SKM-1 (cell line): ENCODE data around the gene LRRIQ3.
"Not testable (repeated sequence)": the region's sequence is repeated elsewhere in the genome, so short reads cannot be mapped to it uniquely, and the experiment has no call there.

Experiments
- DNase-seq: peaks from one replicate; lab custom pipeline; 2025; ENCODE audit not compliant: unreplicated experiment; lab: John Stamatoyannopoulos, UW

The LRRIQ3 gene, protein sequence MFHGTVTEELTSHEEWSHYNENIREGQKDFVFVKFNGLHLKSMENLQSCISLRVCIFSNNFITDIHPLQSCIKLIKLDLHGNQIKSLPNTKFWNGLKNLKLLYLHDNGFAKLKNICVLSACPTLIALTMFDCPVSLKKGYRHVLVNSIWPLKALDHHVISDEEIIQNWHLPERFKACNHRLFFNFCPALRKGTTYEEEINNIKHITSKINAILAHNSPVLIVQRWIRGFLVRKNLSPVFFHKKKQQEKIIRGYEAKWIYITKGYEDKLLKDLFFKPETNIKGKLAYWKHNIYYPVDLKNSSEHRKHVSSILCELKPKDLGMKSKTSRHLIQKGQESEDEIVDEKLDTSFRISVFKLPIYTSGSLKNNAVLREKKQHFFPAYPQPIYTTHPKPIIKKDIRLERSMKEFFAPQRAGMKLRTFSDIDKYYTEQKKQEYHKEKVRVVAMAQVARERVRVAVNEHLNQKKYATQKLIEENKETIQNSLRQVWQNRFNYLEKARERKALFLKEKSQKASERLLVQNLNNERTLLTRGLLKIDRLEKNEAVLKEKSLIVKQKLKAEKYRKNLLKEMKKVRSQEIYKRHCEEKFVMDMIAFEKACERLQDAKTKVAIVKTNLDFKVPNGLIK

DNA sequence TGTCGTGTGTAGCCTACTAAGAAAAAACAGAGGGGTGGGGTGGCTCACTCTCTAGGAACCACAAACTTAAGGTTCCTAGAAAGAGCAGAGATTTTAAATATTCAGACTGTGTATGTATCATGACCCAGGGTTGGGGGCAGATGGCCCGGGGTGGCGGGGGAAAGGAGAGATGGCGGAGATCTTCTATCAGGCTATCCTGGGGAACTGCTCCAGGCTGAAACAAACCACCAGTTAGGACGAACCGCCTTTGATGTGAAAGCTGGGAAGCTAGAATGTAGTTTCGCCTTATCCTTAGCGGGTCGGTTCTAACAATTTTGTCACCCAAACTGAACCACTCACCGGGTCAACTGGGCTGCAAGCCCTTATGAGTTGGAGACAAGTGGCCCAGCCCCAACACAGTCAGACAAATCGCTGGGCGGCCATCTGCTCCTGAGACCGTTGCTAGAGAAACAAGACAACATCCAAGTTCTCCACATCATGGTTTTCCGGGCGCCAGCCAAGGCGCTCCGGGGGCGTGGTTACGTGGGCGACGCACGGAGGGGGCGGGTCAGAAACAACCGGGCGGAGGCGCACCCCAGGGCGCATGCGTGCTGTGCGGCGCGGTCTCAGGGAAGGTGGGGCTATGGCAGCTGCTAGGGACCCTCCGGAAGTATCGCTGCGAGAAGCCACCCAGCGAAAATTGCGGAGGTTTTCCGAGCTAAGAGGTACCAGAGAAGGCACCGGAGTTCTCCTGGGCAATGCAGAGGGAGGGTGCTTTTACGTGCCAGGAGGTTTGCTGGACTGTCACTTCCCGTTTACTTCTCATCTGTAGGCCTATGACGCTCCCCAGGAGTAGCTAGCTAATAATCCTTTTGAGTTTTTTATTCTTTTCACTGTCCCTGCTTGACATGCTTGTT lies at the start of gene LRRIQ3, which contains the start of gene FPGT:
Gene LRRIQ3 (minus strand): TSS at position 520 of the 896 bp plus-strand sequence. CDS start 14,492 bp downstream, outside the sequence.
Gene FPGT (plus strand): TSS at position 586 of the 896 bp plus-strand sequence. CDS start 37 bp downstream, at position 623.
- DNase-seq: peak; percentile 81

- DNase-seq: no peak
Measured at GRCh38 chr1:74246315-74246714, 48.3 kb upstream of the LRRIQ3 start.

GRCh38 chr1:74245168-74245772 lies 47.3 kb upstream of the LRRIQ3 start:
- no peak for DNase-seq

DNA sequence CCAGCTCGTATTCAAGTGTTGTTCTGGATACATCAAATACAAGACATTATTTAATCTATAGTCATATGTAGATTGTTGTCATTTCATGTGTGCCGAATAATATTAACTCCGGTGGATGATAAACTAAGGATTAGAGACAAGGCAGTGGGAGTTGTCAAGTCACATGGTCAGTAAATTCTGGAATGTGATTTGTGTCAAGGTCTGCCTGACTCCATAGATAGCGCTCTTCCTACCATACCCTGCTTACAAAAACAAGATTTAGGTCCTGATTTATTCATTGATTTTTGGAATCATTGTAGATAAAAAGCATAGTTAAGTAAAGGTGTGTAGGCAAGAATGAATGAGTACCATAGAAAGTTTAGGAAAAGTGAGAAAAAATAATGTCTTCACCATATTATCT lies 39.8 kb upstream of the LRRIQ3 start:
- DNase-seq: no peak

GRCh38 chr1:74237035-74237434 lies 39.1 kb upstream of the LRRIQ3 start:
- no peak for DNase-seq

DNA sequence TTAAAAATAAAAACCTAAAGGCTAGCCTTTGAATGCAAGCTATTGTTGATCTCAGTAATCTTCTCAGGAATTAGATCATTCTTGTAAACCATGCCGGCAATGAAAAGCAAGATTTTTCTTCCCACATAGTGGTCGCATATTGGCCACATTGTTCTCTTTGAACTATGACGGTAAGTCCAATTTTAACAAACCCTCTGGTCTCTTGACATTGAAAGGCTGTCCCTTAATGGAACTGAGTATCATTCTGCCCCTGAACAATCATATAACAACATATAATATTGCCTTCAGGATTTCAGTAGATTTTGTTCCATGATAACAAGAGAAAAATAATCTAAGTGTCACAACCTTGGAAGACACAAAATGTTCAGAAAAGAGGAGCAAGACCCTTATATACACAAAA lies 38.5 kb upstream of the LRRIQ3 start:
- no peak for DNase-seq

DNA sequence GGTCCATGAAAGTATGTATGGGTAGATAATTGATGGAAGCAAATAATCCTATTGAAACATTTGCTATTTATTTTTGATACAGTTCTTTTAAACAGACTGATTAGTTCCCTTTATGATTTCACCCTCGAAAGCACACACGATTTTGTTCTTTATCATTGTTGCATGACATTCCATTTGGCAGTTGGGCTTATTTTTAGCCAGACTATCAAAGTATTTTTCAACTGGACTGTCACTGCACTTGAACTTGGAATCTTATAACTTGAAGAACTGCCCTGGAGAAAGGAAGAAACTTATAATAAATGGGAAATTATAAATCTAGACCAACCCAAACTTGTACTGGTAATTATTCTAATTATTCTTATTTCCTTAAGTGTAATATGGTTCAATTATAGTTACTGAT lies 37.2 kb upstream of the LRRIQ3 start, which contains the start of gene TNNI3K:
Gene TNNI3K (plus strand): TSS at position 235 of the 400 bp plus-strand sequence. CDS start 65 bp downstream, at position 300.
- DNase-seq: no peak

- DNase-seq: no peak
Measured at GRCh38 chr1:74223453-74223852, 25.5 kb upstream of the LRRIQ3 start.

DNA sequence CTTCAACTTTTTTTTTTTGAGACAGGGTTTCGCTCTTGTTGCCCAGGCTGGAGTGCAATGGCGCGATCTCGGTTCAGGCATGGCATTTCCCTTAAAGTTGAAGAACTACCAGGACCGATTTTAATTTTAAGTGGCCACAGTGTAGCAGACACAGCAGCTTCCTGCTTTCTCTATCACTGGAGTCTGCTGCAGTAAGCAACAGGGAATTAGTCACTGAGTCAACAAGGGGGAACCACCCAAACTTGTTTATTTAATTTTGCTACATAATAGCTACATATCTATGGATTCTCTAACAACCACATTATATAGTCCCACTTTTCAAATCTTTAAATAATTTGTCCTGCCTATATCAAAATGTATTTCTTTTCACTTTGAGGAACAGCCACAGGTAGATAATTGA lies 24.7 kb upstream of the LRRIQ3 start:
- no peak for DNase-seq

DNA sequence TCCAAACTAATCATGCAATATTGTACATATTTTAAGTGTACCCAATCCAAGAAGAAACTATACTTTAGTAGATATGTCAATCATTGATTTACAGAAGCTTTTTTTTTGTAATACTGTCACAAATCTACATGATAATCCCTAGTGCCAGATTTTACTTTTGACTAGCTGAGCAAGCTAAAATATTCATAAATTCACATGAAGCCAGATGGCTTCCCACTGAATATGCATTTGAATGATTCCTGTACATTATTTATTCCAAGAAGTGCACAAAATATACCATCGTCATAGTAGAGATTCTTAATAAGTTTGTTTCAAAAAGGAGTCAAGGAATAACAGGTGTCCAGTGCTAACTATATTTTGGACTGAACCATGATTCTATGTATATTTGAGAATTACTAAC lies 17.3 kb upstream of the LRRIQ3 start:
- DNase-seq: no peak

DNA sequence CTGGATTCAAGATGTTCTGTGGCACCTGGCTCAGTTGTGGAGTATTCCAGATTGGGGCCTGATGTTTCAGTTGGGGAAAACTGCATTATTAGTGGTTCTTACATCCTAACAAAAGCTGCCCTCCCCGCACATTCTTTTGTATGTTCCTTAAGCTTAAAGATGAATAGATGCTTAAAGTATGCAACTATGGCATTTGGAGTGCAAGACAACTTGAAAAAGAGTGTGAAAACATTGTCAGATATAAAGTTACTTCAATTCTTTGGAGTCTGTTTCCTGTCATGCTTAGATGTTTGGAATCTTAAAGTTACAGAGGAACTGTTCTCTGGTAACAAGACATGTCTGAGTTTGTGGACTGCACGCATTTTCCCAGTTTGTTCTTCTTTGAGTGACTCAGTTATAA lies 7.3 kb upstream of the LRRIQ3 start:
- DNase-seq: no peak

GRCh38 chr1:74199504-74199903 lies 1.5 kb upstream of the LRRIQ3 start:
- DNase-seq: peak; percentile 58

- no peak for DNase-seq
Measured at GRCh38 chr1:74197255-74197654, 721 bp downstream of the LRRIQ3 start.

DNA sequence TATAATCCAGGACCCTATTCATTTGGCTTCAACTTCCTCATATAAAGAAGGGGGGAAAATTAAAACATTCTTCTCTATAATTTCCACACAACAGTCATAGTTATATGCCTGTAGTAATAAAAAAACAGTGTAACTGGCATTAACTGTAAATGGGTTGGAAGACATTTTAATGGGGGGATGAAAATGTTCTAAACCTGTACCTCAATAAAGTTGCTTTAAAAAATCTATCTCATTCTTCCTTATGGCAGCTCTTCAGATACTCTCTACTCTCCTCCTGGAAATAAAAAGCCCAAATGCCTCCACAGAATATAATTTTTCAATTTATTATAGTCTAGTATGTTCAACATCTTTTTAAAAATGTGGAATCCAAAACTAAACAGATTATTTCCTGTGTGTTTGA lies 2.6 kb downstream of the LRRIQ3 start:
- no peak for DNase-seq

DNA sequence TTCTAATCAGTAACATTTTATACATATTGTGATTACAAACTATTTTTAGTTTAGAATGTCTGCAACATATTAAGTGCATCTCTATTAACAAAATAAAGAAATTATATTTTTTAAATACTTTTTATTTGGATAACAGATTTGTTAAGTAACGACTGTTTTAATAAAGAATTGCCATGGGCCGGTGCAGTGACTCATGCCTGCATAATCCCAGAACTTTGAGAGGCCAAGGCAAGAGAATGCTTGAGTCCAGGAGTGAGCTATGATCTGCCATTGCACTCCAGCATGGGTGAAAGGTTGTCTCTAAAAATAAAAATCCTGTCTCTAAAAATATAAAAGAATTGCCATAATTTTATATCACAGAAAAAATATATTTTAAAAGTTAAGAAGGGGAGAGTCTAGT lies 4.1 kb downstream of the LRRIQ3 start:
- DNase-seq: no peak

DNA sequence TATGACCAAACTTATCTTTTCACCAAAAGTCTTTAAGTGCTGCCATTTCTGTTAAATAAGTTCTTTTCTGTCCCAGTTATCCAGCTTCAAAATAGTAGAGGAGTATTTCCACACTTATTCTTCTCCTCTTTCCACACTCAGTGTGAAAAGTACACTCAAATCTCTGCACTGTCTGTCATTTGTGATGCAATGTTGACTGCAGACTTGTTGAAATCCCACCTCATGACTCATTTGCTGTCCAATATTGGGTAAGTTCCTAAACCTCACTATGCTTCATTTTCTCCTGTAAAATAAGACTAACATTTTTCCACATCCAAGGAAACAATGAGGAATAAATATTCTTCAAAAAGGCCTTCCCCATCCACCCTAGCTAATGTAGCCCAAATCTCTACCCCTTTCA lies 17.5 kb downstream of the LRRIQ3 start:
- peak; percentile 1 for DNase-seq

DNA sequence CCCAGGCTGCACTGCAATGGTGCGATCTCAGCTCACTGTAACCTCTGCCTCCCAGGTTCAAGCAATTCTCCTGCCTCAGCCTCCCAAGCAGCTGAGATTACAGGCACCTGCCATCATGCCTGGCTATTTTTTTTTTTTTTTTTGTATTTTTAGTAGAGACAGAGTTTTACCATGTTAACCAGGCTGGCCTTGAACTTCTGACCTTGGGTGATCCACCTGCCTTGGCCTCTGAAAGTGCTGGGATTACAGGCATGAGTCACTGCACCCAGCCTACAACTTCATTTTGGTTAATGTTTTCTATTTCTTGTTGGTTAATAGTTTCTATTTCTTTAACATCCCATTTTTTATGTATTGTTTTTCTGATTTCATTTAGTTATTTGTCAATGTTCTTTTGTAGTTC lies 23.6 kb downstream of the LRRIQ3 start:
- DNase-seq: not testable (repeated sequence)

DNA sequence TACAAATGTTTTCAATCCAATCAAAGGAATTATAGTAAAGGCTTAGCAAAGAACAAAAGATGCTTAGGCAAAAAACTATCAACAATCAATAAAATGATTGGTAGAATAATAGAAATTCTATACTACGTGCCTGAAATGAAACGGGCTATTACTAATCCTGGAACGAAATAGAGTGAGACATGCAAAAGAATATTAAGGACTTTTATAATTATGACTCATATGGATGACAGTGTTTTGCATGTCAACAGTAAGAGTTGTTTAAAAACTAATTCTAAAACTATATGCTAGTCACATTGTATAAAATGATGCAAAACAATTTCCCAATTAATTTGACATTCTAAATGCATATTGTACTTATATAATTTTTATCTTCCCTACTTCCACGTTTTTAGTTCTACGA lies 35.6 kb downstream of the LRRIQ3 start:
- DNase-seq: no peak

GRCh38 chr1:74161497-74161896 lies 36.5 kb downstream of the LRRIQ3 start:
- DNase-seq: no peak

DNA sequence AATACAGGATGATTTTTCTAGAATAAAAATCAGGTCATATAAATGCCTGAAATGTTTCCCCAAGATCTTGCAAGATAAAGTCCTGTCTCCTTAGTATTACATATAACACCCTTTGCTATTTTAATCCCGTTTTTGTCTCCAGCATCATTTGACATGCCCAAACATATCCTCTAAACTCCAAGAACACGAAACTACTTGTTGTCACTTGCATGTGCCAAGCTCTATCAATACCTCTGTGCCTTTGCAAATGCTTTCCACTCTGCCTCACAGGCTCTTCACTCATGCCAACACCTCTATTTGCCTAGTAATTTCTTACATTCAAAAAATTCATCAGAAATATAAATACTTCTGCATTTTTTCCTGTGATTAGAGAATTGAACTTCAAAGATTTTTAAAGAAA lies 37.9 kb downstream of the LRRIQ3 start:
- no peak for DNase-seq

GRCh38 chr1:74145086-74145485 lies 52.9 kb downstream of the LRRIQ3 start:
- no peak for DNase-seq
